ENCODE data around the gene GSAP. TPM values are rescaled to one million over a fixed set of nuclear protein-coding genes. Genes with fewer than 3 reads are reported as not detected.
"Not testable (repeated sequence)": the region's sequence is repeated elsewhere in the genome, so short reads cannot be mapped to it uniquely, and the experiment has no call there.

Gene GSAP
- total and polyA plus RNA-seq, 3 experiments from 2014 or later, result 2.0 to 11.9 (median 2.9) TPM

- POLR2A ChIA-PET, result no interaction called here
- H3K36me3 Mint-ChIP-seq, result peaks cover 22 to 33% (median 28%) of the 10 kb centered on the region in 3 donors
- H3K4me3 ChIP-seq (ENCODE audit: low read length), result no peak overlapping the region
- no peaks in the 10 kb centered on the region for H3K27me3 ChIP-seq (ENCODE audit: insufficient read depth, low read length, poor library complexity, severe bottlenecking)
- no peaks in the 10 kb centered on the region for H3K4me1 ChIP-seq (ENCODE audit: insufficient read depth, low read length)
- DNase-seq, result no peak
- H3K27ac ChIP-seq (ENCODE audit: low read depth, low read length), result no peak overlapping the region
- H3K27me3 Mint-ChIP-seq, result peaks cover 0 to 3% of the 10 kb centered on the region in 2 donors
- peaks cover 0 to 2% (median 0%) of the 10 kb centered on the region in 5 donors for H3K9me3 Mint-ChIP-seq
- H3K9me3 ChIP-seq (ENCODE audit: low read length), result no peaks in the 10 kb centered on the region
- H3K4me3 Mint-ChIP-seq, result no peak overlapping the region
- CTCF ChIA-PET, result no interaction called here
- H3K27ac Mint-ChIP-seq, result peak overlapping the region in 1 of 8 donors; percentile 11
- H3K4me1 Mint-ChIP-seq, result no peaks in the 10 kb centered on the region
- H3K36me3 ChIP-seq (ENCODE audit: insufficient read depth, low read length), result no peaks in the 10 kb centered on the region
Observed at GRCh38 chr7:77284616-77285015, 131.5 kb downstream of the GSAP start.

- no peak for DNase-seq
- H3K9me3 Mint-ChIP-seq, result peaks cover 0 to 2% (median 0%) of the 10 kb centered on the region in 5 donors
- Histone ChIP-seq H3K27me3 (ENCODE audit: insufficient read depth, low read length, poor library complexity, severe bottlenecking) (no peaks in the 10 kb centered on the region), H3K27ac (ENCODE audit: low read depth, low read length) (no peak overlapping the region), H3K36me3 (ENCODE audit: insufficient read depth, low read length) (no peaks in the 10 kb centered on the region), H3K4me1 (ENCODE audit: insufficient read depth, low read length) (no peaks in the 10 kb centered on the region), H3K4me3 (ENCODE audit: low read length) (no peak overlapping the region), H3K9me3 (ENCODE audit: low read length) (no peaks in the 10 kb centered on the region)
- ChIA-PET CTCF (no interaction called here), POLR2A (no interaction called here)
- peaks cover 0 to 3% of the 10 kb centered on the region in 2 donors for H3K27me3 Mint-ChIP-seq
- H3K36me3 Mint-ChIP-seq, result peaks cover 16 to 26% (median 23%) of the 10 kb centered on the region in 3 donors
- no peaks in the 10 kb centered on the region for H3K4me1 Mint-ChIP-seq
- H3K27ac Mint-ChIP-seq, result no peak overlapping the region
- no peak overlapping the region for H3K4me3 Mint-ChIP-seq
Observed at GRCh38 chr7:77284005-77284404, 132.1 kb downstream of the GSAP start.

GRCh38 chr7:77282897-77283296 lies 133.3 kb downstream of the GSAP start:
- Histone ChIP-seq H3K9me3 (ENCODE audit: low read length) (no peaks in the 10 kb centered on the region), H3K4me1 (ENCODE audit: insufficient read depth, low read length) (no peaks in the 10 kb centered on the region), H3K36me3 (ENCODE audit: insufficient read depth, low read length) (no peaks in the 10 kb centered on the region), H3K4me3 (ENCODE audit: low read length) (no peak overlapping the region), H3K27me3 (ENCODE audit: insufficient read depth, low read length, poor library complexity, severe bottlenecking) (no peaks in the 10 kb centered on the region), H3K27ac (ENCODE audit: low read depth, low read length) (no peak overlapping the region)
- POLR2A ChIA-PET, result no interaction called here
- Mint-ChIP-seq H3K27me3 (peaks cover 0 to 3% of the 10 kb centered on the region in 2 donors), H3K4me3 (no peak overlapping the region), H3K36me3 (peaks cover 11 to 26% (median 22%) of the 10 kb centered on the region in 3 donors), H3K4me1 (no peaks in the 10 kb centered on the region), H3K9me3 (peaks cover 0 to 2% (median 0%) of the 10 kb centered on the region in 5 donors), H3K27ac (no peak overlapping the region)
- CTCF ChIA-PET, result no interaction called here
- no peak for DNase-seq

GRCh38 chr7:77281780-77282478 lies 134.2 kb downstream of the GSAP start:
- H3K4me1 Mint-ChIP-seq, result no peaks in the 10 kb centered on the region
- no peak overlapping the region for H3K27ac Mint-ChIP-seq
- no peaks in the 10 kb centered on the region for H3K4me1 ChIP-seq (ENCODE audit: insufficient read depth, low read length)
- H3K9me3 Mint-ChIP-seq, result no peaks in the 10 kb centered on the region
- no peak for DNase-seq
- CTCF ChIA-PET, result no interaction called here
- H3K4me3 Mint-ChIP-seq, result no peak overlapping the region
- POLR2A ChIA-PET, result no interaction called here
- no peaks in the 10 kb centered on the region for H3K36me3 ChIP-seq (ENCODE audit: insufficient read depth, low read length)
- no peaks in the 10 kb centered on the region for H3K27me3 ChIP-seq (ENCODE audit: insufficient read depth, low read length, poor library complexity, severe bottlenecking)
- H3K27me3 Mint-ChIP-seq, result peaks cover 0 to 2% of the 10 kb centered on the region in 2 donors
- H3K4me3 ChIP-seq (ENCODE audit: low read length), result no peak overlapping the region
- no peak overlapping the region for H3K27ac ChIP-seq (ENCODE audit: low read depth, low read length)
- H3K36me3 Mint-ChIP-seq, result peaks cover 8 to 20% (median 12%) of the 10 kb centered on the region in 3 donors
- H3K9me3 ChIP-seq (ENCODE audit: low read length), result no peaks in the 10 kb centered on the region

GRCh38 chr7:77276120-77276519 lies 140.0 kb downstream of the GSAP start:
- H3K27ac ChIP-seq (ENCODE audit: low read depth, low read length), result no peak overlapping the region
- H3K4me3 ChIP-seq (ENCODE audit: low read length), result no peak overlapping the region
- no peaks in the 10 kb centered on the region for H3K27me3 ChIP-seq (ENCODE audit: insufficient read depth, low read length, poor library complexity, severe bottlenecking)
- H3K36me3 Mint-ChIP-seq, result peaks cover 3 to 15% (median 13%) of the 10 kb centered on the region in 3 donors
- no peaks in the 10 kb centered on the region for H3K9me3 Mint-ChIP-seq
- H3K27ac Mint-ChIP-seq, result peak overlapping the region in 1 of 8 donors; percentile 90
- ChIA-PET POLR2A (no interaction called here), CTCF (no interaction called here)
- no peaks in the 10 kb centered on the region for H3K27me3 Mint-ChIP-seq
- H3K4me1 Mint-ChIP-seq, result peaks cover 3 to 10% (median 6%) of the 10 kb centered on the region in 3 donors
- no peak overlapping the region for H3K4me3 Mint-ChIP-seq
- H3K9me3 ChIP-seq (ENCODE audit: low read length), result no peaks in the 10 kb centered on the region
- no peaks in the 10 kb centered on the region for H3K4me1 ChIP-seq (ENCODE audit: insufficient read depth, low read length)
- H3K36me3 ChIP-seq (ENCODE audit: insufficient read depth, low read length), result no peaks in the 10 kb centered on the region
- no peak for DNase-seq

GRCh38 chr7:77275663-77276062 lies 140.5 kb downstream of the GSAP start:
- H3K4me3 ChIP-seq (ENCODE audit: low read length); H3K36me3 ChIP-seq (ENCODE audit: insufficient read depth, low read length); DNase-seq; POLR2A ChIA-PET; H3K27ac ChIP-seq (ENCODE audit: low read depth, low read length); H3K9me3 Mint-ChIP-seq; H3K27me3 ChIP-seq (ENCODE audit: insufficient read depth, low read length, poor library complexity, severe bottlenecking); H3K27me3 Mint-ChIP-seq; H3K4me1 Mint-ChIP-seq; CTCF ChIA-PET; H3K9me3 ChIP-seq (ENCODE audit: low read length); H3K4me1 ChIP-seq (ENCODE audit: insufficient read depth, low read length): not testable (repeated sequence)
- Mint-ChIP-seq H3K27ac (peak overlapping the region in 1 of 8 donors; percentile 54), H3K4me3 (peak overlapping the region in 1 of 7 donors; percentile 24), H3K36me3 (peaks cover 3 to 15% (median 14%) of the 10 kb centered on the region in 3 donors)

GRCh38 chr7:77271766-77272165 lies 144.4 kb downstream of the GSAP start:
- H3K9me3 Mint-ChIP-seq, result no peaks in the 10 kb centered on the region
- no peaks in the 10 kb centered on the region for H3K36me3 ChIP-seq (ENCODE audit: insufficient read depth, low read length)
- H3K4me1 ChIP-seq (ENCODE audit: insufficient read depth, low read length), result no peaks in the 10 kb centered on the region
- no peak overlapping the region for H3K4me3 Mint-ChIP-seq
- H3K4me1 Mint-ChIP-seq, result peaks cover 3 to 10% (median 6%) of the 10 kb centered on the region in 3 donors
- H3K36me3 Mint-ChIP-seq, result peaks cover 3 to 7% (median 7%) of the 10 kb centered on the region in 3 donors
- ChIA-PET POLR2A (no interaction called here), CTCF (no interaction called here)
- no peaks in the 10 kb centered on the region for H3K27me3 ChIP-seq (ENCODE audit: insufficient read depth, low read length, poor library complexity, severe bottlenecking)
- no peak for DNase-seq
- no peaks in the 10 kb centered on the region for H3K27me3 Mint-ChIP-seq
- H3K27ac ChIP-seq (ENCODE audit: low read depth, low read length), result no peak overlapping the region
- H3K27ac Mint-ChIP-seq, result no peak overlapping the region
- H3K9me3 ChIP-seq (ENCODE audit: low read length), result no peaks in the 10 kb centered on the region
- H3K4me3 ChIP-seq (ENCODE audit: low read length), result no peak overlapping the region

- H3K9me3 Mint-ChIP-seq, result no peaks in the 10 kb centered on the region
- no peaks in the 10 kb centered on the region for H3K36me3 ChIP-seq (ENCODE audit: insufficient read depth, low read length)
- ChIA-PET CTCF (interaction anchor here (1.3 kb wide), 1 partner anchor 93 kb away, joined by 3 read pairs; no protein-coding TSS in a partner anchor), POLR2A (no interaction called here)
- no peaks in the 10 kb centered on the region for H3K9me3 ChIP-seq (ENCODE audit: low read length)
- peaks cover 2 to 8% (median 3%) of the 10 kb centered on the region in 3 donors for H3K4me1 Mint-ChIP-seq
- no peak overlapping the region for H3K4me3 Mint-ChIP-seq
- no peak overlapping the region for H3K27ac ChIP-seq (ENCODE audit: low read depth, low read length)
- no peak overlapping the region for H3K27ac Mint-ChIP-seq
- H3K27me3 Mint-ChIP-seq, result no peaks in the 10 kb centered on the region
- H3K4me1 ChIP-seq (ENCODE audit: insufficient read depth, low read length), result no peaks in the 10 kb centered on the region
- DNase-seq, result no peak
- peaks cover 3 to 7% (median 3%) of the 10 kb centered on the region in 3 donors for H3K36me3 Mint-ChIP-seq
- no peak overlapping the region for H3K4me3 ChIP-seq (ENCODE audit: low read length)
- no peaks in the 10 kb centered on the region for H3K27me3 ChIP-seq (ENCODE audit: insufficient read depth, low read length, poor library complexity, severe bottlenecking)
Observed at GRCh38 chr7:77270094-77270480, 146.1 kb downstream of the GSAP start.
